ENCODE data around the gene RPL10. TPM values are rescaled to one million over a fixed set of nuclear protein-coding genes. Genes with fewer than 3 reads are reported as not detected.
A peak's percentile ranks its signal among the peaks of the same experiment; 100 is the strongest.

Gene RPL10
- total RNA-seq, 1 donor from 2014 or later, result 3,042 TPM

GRCh38 chrX:154378059-154378798, 19.9 kb upstream of the RPL10 start:
- Mint-ChIP-seq H3K9me3 (no peaks in the 10 kb centered on the region), H3K36me3 (no peaks in the 10 kb centered on the region), H3K4me3 (peak overlapping the region; percentile 89), H3K27me3 (no peaks in the 10 kb centered on the region), H3K27ac (peak overlapping the region; percentile 95), H3K4me1 (ENCODE audit: unreplicated experiment) (peaks cover 4% of the 10 kb centered on the region)
- TF ChIP-seq, protein P1, sequence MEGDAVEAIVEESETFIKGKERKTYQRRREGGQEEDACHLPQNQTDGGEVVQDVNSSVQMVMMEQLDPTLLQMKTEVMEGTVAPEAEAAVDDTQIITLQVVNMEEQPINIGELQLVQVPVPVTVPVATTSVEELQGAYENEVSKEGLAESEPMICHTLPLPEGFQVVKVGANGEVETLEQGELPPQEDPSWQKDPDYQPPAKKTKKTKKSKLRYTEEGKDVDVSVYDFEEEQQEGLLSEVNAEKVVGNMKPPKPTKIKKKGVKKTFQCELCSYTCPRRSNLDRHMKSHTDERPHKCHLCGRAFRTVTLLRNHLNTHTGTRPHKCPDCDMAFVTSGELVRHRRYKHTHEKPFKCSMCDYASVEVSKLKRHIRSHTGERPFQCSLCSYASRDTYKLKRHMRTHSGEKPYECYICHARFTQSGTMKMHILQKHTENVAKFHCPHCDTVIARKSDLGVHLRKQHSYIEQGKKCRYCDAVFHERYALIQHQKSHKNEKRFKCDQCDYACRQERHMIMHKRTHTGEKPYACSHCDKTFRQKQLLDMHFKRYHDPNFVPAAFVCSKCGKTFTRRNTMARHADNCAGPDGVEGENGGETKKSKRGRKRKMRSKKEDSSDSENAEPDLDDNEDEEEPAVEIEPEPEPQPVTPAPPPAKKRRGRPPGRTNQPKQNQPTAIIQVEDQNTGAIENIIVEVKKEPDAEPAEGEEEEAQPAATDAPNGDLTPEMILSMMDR (conservative IDR thresholded peaks at IDR 0.05), result no peak
- no peak for DNase-seq (ENCODE audit: extremely low spot score, unreplicated experiment)

DNA sequence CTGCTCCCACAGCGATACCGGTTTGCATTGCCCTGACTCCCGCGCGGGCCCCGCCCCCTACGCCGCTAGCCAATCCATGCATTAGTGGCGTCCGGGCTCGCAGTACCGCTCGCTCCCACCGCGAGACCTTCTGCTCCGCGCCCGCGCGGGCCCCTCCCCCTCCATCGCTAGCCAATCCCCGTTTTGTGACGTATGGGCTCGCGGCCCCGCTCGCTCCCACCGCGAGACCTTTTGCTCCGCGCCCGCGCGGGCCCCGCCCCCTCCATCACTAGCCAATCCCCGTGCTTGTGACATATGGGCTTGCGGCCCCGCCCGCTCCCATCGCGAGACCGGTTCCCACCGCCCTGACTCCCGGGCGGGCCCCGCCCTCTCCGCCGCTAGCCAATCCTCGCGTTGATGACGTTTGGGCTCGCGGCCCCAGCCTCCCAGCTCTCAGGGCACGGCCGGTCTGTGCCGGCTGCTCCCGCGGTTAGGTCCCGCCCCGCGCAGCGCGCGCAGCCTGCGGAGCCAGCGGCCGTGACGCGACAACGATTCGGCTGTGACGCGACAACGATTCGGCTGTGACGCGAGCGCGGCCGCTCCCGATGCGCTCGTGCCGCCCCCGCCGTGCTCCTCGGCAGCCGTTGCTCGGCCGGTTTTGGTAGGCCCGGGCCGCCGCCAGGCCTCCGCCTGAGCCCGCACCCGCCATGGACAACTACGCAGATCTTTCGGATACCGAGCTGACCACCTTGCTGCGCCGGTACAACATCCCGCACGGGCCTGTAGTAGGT, 19.2 kb upstream of the RPL10 start, which contains the start of gene EMD:
Gene EMD (plus strand): TSS at position 497 of the 770 bp plus-strand sequence. CDS start 190 bp downstream, at position 687.
- TF ChIP-seq, protein P1 (conservative IDR thresholded peaks at IDR 0.05), result no peak

DNA sequence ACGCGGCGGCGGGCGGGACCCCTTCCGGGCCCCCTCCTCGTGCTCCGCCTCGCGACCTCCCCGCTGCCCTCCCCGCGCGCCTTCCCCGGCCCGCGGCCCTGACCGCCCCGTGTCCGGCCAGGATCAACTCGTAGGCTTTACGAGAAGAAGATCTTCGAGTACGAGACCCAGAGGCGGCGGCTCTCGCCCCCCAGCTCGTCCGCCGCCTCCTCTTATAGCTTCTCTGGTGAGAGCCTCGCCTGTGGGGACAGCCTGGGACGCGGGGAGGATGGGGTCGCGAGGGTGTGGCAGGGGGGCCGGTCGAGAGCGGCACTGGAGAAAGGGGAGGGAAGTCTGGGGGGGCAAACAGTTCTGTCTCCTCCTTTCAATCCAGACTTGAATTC, 18.6 kb upstream of the RPL10 start:
- Mint-ChIP-seq H3K27me3 (no peaks in the 10 kb centered on the region), H3K9me3 (no peaks in the 10 kb centered on the region), H3K4me3 (peak overlapping the region; percentile 89), H3K4me1 (ENCODE audit: unreplicated experiment) (peaks cover 4% of the 10 kb centered on the region), H3K27ac (peak overlapping the region; percentile 95), H3K36me3 (no peaks in the 10 kb centered on the region)
- TF ChIP-seq, protein P1 (conservative IDR thresholded peaks at IDR 0.05), result no peak
- DNase-seq (ENCODE audit: extremely low spot score, unreplicated experiment), result no peak

More for the DNA sequence above, 19.2 kb upstream of the RPL10 start, which contains the start of gene EMD:
- Mint-ChIP-seq H3K27ac (peak within 1 kb of the TSS; percentile 95), H3K4me1 (ENCODE audit: unreplicated experiment) (peaks cover 4% of the 10 kb centered on the region), H3K4me3 (peak within 1 kb of the TSS; percentile 89), H3K27me3 (no peaks in the 10 kb centered on the region), H3K9me3 (no peaks in the 10 kb centered on the region), H3K36me3 (no peaks in the 10 kb centered on the region)
- DNase-seq (ENCODE audit: extremely low spot score, unreplicated experiment), result peak; percentile 96

DNA sequence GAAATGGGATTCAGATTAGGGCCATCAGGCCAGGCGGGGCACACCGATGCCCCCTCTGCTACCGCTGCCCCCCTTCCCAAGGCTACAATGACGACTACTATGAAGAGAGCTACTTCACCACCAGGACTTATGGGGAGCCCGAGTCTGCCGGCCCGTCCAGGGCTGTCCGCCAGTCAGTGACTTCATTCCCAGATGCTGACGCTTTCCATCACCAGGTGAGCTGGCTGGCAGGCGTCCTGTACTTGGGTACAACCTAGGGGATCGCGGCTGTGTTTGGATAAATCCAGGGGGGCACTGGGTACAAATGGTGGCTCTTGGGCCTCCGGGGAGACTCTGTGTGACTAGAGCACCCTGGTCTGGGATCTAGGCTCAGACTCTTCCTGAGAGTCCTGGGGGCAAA, 18.0 kb upstream of the RPL10 start:
- peak overlapping the region; percentile 95 for H3K27ac Mint-ChIP-seq
- no peaks in the 10 kb centered on the region for H3K36me3 Mint-ChIP-seq
- peaks cover 4% of the 10 kb centered on the region for H3K4me1 Mint-ChIP-seq (ENCODE audit: unreplicated experiment)
- TF ChIP-seq, protein P1 (conservative IDR thresholded peaks at IDR 0.05), result no peak
- no peaks in the 10 kb centered on the region for H3K27me3 Mint-ChIP-seq
- no peaks in the 10 kb centered on the region for H3K9me3 Mint-ChIP-seq
- DNase-seq (ENCODE audit: extremely low spot score, unreplicated experiment), result no peak
- H3K4me3 Mint-ChIP-seq, result peak overlapping the region; percentile 89

DNA sequence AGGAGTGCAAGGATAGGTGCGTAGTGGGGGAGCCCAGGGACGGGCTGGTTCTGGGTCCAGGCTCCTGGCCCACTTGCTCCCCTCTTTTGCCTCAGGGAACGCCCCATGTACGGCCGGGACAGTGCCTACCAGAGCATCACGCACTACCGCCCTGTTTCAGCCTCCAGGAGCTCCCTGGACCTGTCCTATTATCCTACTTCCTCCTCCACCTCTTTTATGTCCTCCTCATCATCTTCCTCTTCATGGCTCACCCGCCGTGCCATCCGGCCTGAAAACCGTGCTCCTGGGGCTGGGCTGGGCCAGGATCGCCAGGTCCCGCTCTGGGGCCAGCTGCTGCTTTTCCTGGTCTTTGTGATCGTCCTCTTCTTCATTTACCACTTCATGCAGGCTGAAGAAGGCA, 17.4 kb upstream of the RPL10 start:
- Mint-ChIP-seq H3K9me3 (no peaks in the 10 kb centered on the region), H3K27ac (peak overlapping the region; percentile 88), H3K27me3 (no peaks in the 10 kb centered on the region), H3K36me3 (no peaks in the 10 kb centered on the region), H3K4me3 (peak overlapping the region; percentile 89), H3K4me1 (ENCODE audit: unreplicated experiment) (peaks cover 4% of the 10 kb centered on the region)
- TF ChIP-seq, protein P1 (conservative IDR thresholded peaks at IDR 0.05), result no peak
- DNase-seq (ENCODE audit: extremely low spot score, unreplicated experiment), result no peak

All from type B pancreatic cell (in vitro differentiated cells).